Measurements from ENCODE around the gene PTPRK. TPM values are rescaled to one million over a fixed set of nuclear protein-coding genes. Genes with fewer than 3 reads are reported as not detected.

The PTPRK gene
- total and polyA plus RNA-seq, 7 donors, result 6.0 to 51.3 (median 46.7) TPM

GRCh38 chr6:128024969-128025368 lies 495.4 kb downstream of the PTPRK start:
- H3K4me1 ChIP-seq, result no peaks in the 10 kb centered on the region
- DNase-seq, result no peak
- 90% methylated on average over 1 of the region's 1 CpG for WGBS, 2 donors
- intact Hi-C loops (cut with DNase I), result no loop called here
- no peak overlapping the region for H3K4me3 ChIP-seq
- H3K27me3 ChIP-seq, result no peaks in the 10 kb centered on the region
- no peaks in the 10 kb centered on the region for H3K36me3 ChIP-seq
- H3K9me3 ChIP-seq, result no peaks in the 10 kb centered on the region
- no peak overlapping the region for H3K27ac ChIP-seq
- TF ChIP-seq EP300 (IDR thresholded peaks at IDR 0.05) (no peak), POLR2A (IDR thresholded peaks at IDR 0.05) (no peak), CTCF (IDR thresholded peaks at IDR 0.05) (no peak), POLR2AphosphoS5 (IDR thresholded peaks at IDR 0.05) (no peak)

GRCh38 chr6:128024046-128024445 lies 496.4 kb downstream of the PTPRK start:
- H3K4me3 ChIP-seq, result no peak overlapping the region
- H3K9me3 ChIP-seq, result no peaks in the 10 kb centered on the region
- no peaks in the 10 kb centered on the region for H3K27me3 ChIP-seq
- H3K36me3 ChIP-seq, result no peaks in the 10 kb centered on the region
- WGBS, 2 donors, result 92 to 100% methylated on average over 1 of the region's 1 CpG
- DNase-seq, result no peak
- intact Hi-C loops (cut with DNase I), result no loop called here
- H3K27ac ChIP-seq, result no peak overlapping the region
- peaks cover 0 to 5% (median 0%) of the 10 kb centered on the region in 4 donors for H3K4me1 ChIP-seq
- TF ChIP-seq POLR2A (IDR thresholded peaks at IDR 0.05), result no peak
- no peak for TF ChIP-seq EP300 (IDR thresholded peaks at IDR 0.05)
- TF ChIP-seq POLR2AphosphoS5 (IDR thresholded peaks at IDR 0.05), result no peak
- no peak for TF ChIP-seq CTCF (IDR thresholded peaks at IDR 0.05)

GRCh38 chr6:128018821-128019220 lies 501.6 kb downstream of the PTPRK start:
- intact Hi-C loops (cut with DNase I), result no loop called here
- Histone ChIP-seq H3K27me3 (no peaks in the 10 kb centered on the region), H3K27ac (no peak overlapping the region), H3K4me1 (peaks cover 0 to 7% (median 0%) of the 10 kb centered on the region in 4 donors), H3K9me3 (no peaks in the 10 kb centered on the region), H3K4me3 (no peak overlapping the region), H3K36me3 (no peaks in the 10 kb centered on the region)
- WGBS, 2 donors, result 94 to 98% methylated on average over 2 of the region's 2 CpGs
- no peak for DNase-seq
- TF ChIP-seq POLR2AphosphoS5 (IDR thresholded peaks at IDR 0.05), result no peak
- no peak for TF ChIP-seq CTCF (IDR thresholded peaks at IDR 0.05)
- TF ChIP-seq EP300 (IDR thresholded peaks at IDR 0.05), result no peak
- TF ChIP-seq POLR2A (IDR thresholded peaks at IDR 0.05), result no peak

- Histone ChIP-seq H3K4me3 (no peak overlapping the region), H3K27me3 (no peaks in the 10 kb centered on the region), H3K27ac (no peak overlapping the region), H3K36me3 (no peaks in the 10 kb centered on the region), H3K4me1 (peaks cover 0 to 15% (median 0%) of the 10 kb centered on the region in 4 donors), H3K9me3 (no peaks in the 10 kb centered on the region)
- intact Hi-C loops (cut with DNase I), result no loop called here
- TF ChIP-seq EP300 (IDR thresholded peaks at IDR 0.05) (no peak), POLR2AphosphoS5 (IDR thresholded peaks at IDR 0.05) (no peak), POLR2A (IDR thresholded peaks at IDR 0.05) (no peak), CTCF (IDR thresholded peaks at IDR 0.05) (no peak)
- no peak for DNase-seq
These were observed 503.1 kb downstream of the PTPRK start for GRCh38 chr6:128017288-128017687.

- TF ChIP-seq EP300 (IDR thresholded peaks at IDR 0.05), result no peak
- TF ChIP-seq CTCF (IDR thresholded peaks at IDR 0.05), result no peak
- no peak for TF ChIP-seq POLR2AphosphoS5 (IDR thresholded peaks at IDR 0.05)
- no peak for DNase-seq
- Histone ChIP-seq H3K4me3 (no peak overlapping the region), H3K27ac (no peak overlapping the region), H3K9me3 (no peaks in the 10 kb centered on the region), H3K4me1 (peaks cover 0 to 5% (median 0%) of the 10 kb centered on the region in 4 donors), H3K36me3 (no peaks in the 10 kb centered on the region), H3K27me3 (no peaks in the 10 kb centered on the region)
- whole genome bisulfite sequencing, 2 donors, result 75 to 81% methylated on average over 1 of the region's 1 CpG
- intact Hi-C loops (cut with DNase I), result no loop called here
These were observed 512.7 kb downstream of the PTPRK start for GRCh38 chr6:128007658-128008057.

All from sigmoid colon (tissue), 7 donors.